ENCODE results near the gene CARS2. TPM values are rescaled to one million over a fixed set of nuclear protein-coding genes. Genes with fewer than 3 reads are reported as not detected.
A peak's percentile ranks its signal among the peaks of the same experiment; 100 is the strongest.

The CARS2 gene
- 10 to 100 TPM; 49.0 to 78.1 (median 68.4) TPM for total RNA-seq

- 0% methylated on average over 10 to 35 of the region's 80 CpGs for WGBS, 2 donors
- Histone ChIP-seq H3K27ac (peak within 1 kb of the TSS in 2 of 3 donors; percentile 46 to 57), H3K4me1 (peaks cover 14 to 21% of the 10 kb centered on the region in 2 donors), H3K9me3 (no peaks in the 10 kb centered on the region), H3K36me3 (peaks cover under 1 to 6% of the 10 kb centered on the region in 2 donors), H3K4me3 (replicated peaks in 1 of 3) (peak within 1 kb of the TSS; percentile 45 to 67 (median 64)), H3K27me3 (no peaks in the 10 kb centered on the region)
- peak; percentile 96 to 97 for DNase-seq
- intact Hi-C loops (cut with DNase I) = loop anchor here (10.0 kb wide), 1 partner anchor 61 kb away; no protein-coding TSS in a partner anchor
- TF ChIP-seq, protein P1, sequence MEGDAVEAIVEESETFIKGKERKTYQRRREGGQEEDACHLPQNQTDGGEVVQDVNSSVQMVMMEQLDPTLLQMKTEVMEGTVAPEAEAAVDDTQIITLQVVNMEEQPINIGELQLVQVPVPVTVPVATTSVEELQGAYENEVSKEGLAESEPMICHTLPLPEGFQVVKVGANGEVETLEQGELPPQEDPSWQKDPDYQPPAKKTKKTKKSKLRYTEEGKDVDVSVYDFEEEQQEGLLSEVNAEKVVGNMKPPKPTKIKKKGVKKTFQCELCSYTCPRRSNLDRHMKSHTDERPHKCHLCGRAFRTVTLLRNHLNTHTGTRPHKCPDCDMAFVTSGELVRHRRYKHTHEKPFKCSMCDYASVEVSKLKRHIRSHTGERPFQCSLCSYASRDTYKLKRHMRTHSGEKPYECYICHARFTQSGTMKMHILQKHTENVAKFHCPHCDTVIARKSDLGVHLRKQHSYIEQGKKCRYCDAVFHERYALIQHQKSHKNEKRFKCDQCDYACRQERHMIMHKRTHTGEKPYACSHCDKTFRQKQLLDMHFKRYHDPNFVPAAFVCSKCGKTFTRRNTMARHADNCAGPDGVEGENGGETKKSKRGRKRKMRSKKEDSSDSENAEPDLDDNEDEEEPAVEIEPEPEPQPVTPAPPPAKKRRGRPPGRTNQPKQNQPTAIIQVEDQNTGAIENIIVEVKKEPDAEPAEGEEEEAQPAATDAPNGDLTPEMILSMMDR (IDR thresholded peaks at IDR 0.05) = peak in 2 of 6 experiments; percentile 16 to 30
- peak in 1 of 2 donors; percentile 88 for TF ChIP-seq POLR2A (IDR thresholded peaks at IDR 0.05)
These were observed at the start of gene CARS2 for GRCh38 chr13:110705826-110706569. TSS of gene CARS2 (minus strand) at chr13:110706116. CDS start at chr13:110706093, 23 bp downstream.

- intact Hi-C loops (cut with DNase I) = no loop called here
- Histone ChIP-seq H3K36me3 (no peaks in the 10 kb centered on the region), H3K4me3 (replicated peaks in 1 of 3) (no peak overlapping the region), H3K27ac (no peak overlapping the region), H3K9me3 (no peaks in the 10 kb centered on the region), H3K27me3 (no peaks in the 10 kb centered on the region), H3K4me1 (no peaks in the 10 kb centered on the region)
- WGBS, 2 donors = 50 to 55% methylated on average over 4 of the region's 4 CpGs
- DNase-seq = no peak
- no peak for TF ChIP-seq POLR2A (IDR thresholded peaks at IDR 0.05)
- TF ChIP-seq, protein P1 (IDR thresholded peaks at IDR 0.05) = no peak
These were observed 42.4 kb upstream of the CARS2 start for GRCh38 chr13:110748271-110748670.

GRCh38 chr13:110746438-110746837 is 40.5 kb upstream of the CARS2 start:
- Histone ChIP-seq H3K9me3 (no peaks in the 10 kb centered on the region), H3K4me3 (replicated peaks in 1 of 3) (no peak overlapping the region), H3K27me3 (no peaks in the 10 kb centered on the region), H3K4me1 (no peaks in the 10 kb centered on the region), H3K27ac (no peak overlapping the region), H3K36me3 (no peaks in the 10 kb centered on the region)
- intact Hi-C loops (cut with DNase I) = no loop called here
- DNase-seq = no peak
- TF ChIP-seq, protein P1 (IDR thresholded peaks at IDR 0.05) = no peak
- TF ChIP-seq POLR2A (IDR thresholded peaks at IDR 0.05) = no peak
- WGBS, 2 donors = 93 to 94% methylated on average over 1 of the region's 1 CpG

GRCh38 chr13:110743687-110744086 is 37.8 kb upstream of the CARS2 start:
- TF ChIP-seq, protein P1 (IDR thresholded peaks at IDR 0.05) = no peak
- TF ChIP-seq POLR2A (IDR thresholded peaks at IDR 0.05) = no peak
- Histone ChIP-seq H3K4me3 (replicated peaks in 1 of 3) (no peak overlapping the region), H3K4me1 (no peaks in the 10 kb centered on the region), H3K27me3 (no peaks in the 10 kb centered on the region), H3K36me3 (no peaks in the 10 kb centered on the region), H3K9me3 (no peaks in the 10 kb centered on the region), H3K27ac (no peak overlapping the region)
- intact Hi-C loops (cut with DNase I) = no loop called here
- no peak for DNase-seq
- 71 to 87% methylated on average over 1 of the region's 1 CpG for WGBS, 2 donors

- TF ChIP-seq POLR2A (IDR thresholded peaks at IDR 0.05) = no peak
- TF ChIP-seq, protein P1 (IDR thresholded peaks at IDR 0.05) = no peak
- Histone ChIP-seq H3K4me3 (replicated peaks in 1 of 3) (no peak overlapping the region), H3K9me3 (no peaks in the 10 kb centered on the region), H3K4me1 (no peaks in the 10 kb centered on the region), H3K36me3 (no peaks in the 10 kb centered on the region), H3K27me3 (no peaks in the 10 kb centered on the region), H3K27ac (no peak overlapping the region)
- DNase-seq = no peak
- intact Hi-C loops (cut with DNase I) = no loop called here
These were observed 31.6 kb upstream of the CARS2 start for GRCh38 chr13:110737555-110737954.
